Neural progenitor cell (in vitro differentiated cells): Measurements from ENCODE around the gene CCDC183.

ENCODE experiments used
- EZH2 ChIP-seq: fragments of 200-600 bp; sonication (generic); IDR thresholded peaks from 2 replicates; pipeline ENCODE4 v1.6.1; 2017; ENCODE audit warnings: antibody characterized with exemption, mild to moderate bottlenecking, moderate library complexity
- EZH2phosphoT487 ChIP-seq: fragments of 200-600 bp; sonication (generic); IDR thresholded peaks from 2 replicates; pipeline ENCODE4 v1.6.1; 2017; ENCODE audit warnings: antibody characterized with exemption
- TF ChIP-seq, protein P1 (sequence below): fragments of 200-600 bp; sonication (generic); IDR thresholded peaks from 2 replicates; pipeline ENCODE4 v1.5.1; 2017; ENCODE audit warnings: antibody characterized with exemption, mild to moderate bottlenecking

DNA sequence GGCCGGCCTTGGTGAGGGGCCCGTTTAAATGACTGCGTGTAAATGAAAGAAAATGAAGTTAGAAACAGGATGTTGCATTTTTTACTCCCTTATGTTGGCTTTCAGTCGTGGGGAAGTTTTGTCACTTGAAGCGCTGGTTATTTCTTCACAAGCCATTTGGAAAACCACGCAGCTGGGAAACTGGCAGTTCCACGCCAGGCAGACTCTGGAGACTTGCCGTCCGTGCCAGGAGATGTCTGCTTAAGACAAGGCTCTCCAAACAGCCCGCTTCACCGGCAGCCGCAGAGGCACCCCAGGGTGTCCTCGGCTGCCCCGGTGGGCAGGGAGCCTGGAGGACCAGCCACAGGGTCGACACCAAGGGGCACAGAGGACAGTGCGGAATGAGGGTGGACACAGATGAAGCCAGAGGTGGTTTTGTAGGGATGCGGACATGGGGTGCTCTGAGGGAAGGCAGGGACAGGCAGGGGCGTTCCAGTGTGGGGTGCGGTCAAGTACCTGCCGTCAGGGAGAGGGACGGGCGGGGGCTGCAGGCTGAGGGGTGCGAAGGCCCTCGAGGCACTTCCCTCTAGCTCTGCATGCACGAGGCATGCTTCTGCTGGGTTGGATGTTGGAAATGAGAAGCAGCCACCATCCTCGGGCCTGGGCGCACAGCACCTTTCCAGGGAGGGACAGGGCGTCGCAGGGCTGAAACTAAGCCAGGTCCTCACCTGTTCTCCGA lies 35.0 kb downstream of the CCDC183 start:
- TF ChIP-seq EZH2 (no peak), EZH2phosphoT487 (no peak)
- TF ChIP-seq, protein P1, sequence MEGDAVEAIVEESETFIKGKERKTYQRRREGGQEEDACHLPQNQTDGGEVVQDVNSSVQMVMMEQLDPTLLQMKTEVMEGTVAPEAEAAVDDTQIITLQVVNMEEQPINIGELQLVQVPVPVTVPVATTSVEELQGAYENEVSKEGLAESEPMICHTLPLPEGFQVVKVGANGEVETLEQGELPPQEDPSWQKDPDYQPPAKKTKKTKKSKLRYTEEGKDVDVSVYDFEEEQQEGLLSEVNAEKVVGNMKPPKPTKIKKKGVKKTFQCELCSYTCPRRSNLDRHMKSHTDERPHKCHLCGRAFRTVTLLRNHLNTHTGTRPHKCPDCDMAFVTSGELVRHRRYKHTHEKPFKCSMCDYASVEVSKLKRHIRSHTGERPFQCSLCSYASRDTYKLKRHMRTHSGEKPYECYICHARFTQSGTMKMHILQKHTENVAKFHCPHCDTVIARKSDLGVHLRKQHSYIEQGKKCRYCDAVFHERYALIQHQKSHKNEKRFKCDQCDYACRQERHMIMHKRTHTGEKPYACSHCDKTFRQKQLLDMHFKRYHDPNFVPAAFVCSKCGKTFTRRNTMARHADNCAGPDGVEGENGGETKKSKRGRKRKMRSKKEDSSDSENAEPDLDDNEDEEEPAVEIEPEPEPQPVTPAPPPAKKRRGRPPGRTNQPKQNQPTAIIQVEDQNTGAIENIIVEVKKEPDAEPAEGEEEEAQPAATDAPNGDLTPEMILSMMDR = no peak
